HL-60/S4 treated with phorbol 12-myristate 13-acetate at 8.2 ng/mL for 4 days and 3 days (cell line): ENCODE data around the gene CELSR1.

ENCODE experiments used
- in situ Hi-C: fragments of 300-500 bp; cut with MboI; formaldehyde crosslinking; loops from 2 replicates; pipeline ENCODE4 v1.15.0; 2022; ENCODE audit warnings: low sequenced_read_pairs

The CELSR1 gene

DNA sequence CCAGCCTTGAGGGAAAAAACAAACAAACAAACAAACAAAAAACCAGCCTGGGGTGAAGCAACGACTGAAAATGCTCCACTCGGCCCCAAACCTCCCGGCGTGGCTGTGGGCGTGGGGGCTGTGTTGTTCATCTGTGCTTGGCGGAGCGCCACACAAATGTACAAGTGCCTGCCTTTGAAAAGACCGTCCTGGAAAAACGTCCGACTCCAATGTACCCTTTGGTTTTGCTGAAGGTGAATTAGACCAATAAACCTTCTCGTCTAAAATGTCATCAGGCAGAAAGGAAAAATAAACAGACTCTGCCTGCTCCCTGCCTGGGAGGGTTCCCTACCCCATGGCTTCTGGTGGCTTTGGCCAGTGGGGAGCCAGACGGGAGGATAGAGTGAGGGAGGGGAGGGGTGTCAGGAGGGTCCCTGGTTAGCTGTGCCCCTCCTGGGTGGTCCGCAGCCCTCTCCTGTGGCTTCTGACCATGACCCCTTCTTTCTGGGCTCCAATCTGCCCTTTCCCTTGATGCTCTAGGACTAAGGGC lies 108.0 kb downstream of the CELSR1 start:
- in situ Hi-C loops, result no loop called here

DNA sequence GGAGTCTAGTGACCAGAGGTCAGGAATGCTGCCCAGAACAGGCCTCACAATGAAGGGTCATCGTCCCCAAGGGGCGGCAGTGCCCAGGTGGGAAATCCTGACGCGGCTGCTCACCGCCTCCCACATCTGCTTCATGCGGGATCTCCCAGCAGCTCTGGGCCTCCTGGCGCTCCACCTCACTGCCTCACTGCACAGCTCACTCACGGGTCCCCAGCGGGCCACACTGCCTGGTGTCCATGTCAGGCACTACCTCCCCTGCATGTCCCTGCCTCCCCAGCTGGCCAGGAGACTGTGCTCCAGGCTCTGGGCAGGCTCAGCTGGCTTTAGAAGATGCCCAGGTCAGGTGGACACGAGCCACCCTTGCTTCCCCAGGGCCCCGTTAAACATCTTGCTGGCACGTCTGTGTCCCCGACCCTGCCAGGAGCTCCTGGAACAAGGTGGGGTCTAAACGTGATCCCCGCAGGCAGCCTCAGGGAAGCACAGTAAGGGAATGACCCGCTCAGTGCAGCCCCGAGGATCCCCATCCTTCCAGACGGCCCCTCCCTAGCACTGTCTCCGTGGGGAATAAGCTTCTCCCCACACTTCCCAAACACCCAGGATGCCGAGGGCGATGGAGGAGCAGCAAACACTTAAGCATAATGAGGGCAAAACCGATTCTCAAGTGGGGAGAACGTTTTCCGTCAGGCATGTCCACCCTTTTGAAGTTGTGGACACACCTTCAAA lies 108.7 kb downstream of the CELSR1 start:
- in situ Hi-C loops, result no loop called here

DNA sequence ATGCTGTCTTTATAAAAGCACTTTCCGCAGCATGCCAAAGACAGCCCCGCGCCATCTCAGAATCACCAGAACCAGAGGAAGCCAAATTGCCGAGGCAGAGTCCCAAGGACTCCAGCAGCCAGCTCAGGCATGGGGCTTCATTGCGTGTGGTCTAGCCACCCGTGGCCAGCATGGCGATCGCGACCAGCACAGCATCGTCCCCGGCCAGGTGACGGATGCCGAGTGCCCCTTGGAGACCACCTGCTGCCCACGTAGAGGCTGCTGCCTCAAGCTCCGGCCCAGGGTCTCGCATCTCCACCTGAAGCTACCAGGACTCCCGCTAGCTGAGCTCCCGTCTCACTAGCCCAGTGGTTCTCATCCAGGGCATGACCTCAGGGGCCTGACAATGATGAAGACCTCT lies 109.2 kb downstream of the CELSR1 start:
- in situ Hi-C loops, result no loop called here

GRCh38 chr22:46425016-46425415 lies 112.4 kb downstream of the CELSR1 start:
- in situ Hi-C loops, result no loop called here

DNA sequence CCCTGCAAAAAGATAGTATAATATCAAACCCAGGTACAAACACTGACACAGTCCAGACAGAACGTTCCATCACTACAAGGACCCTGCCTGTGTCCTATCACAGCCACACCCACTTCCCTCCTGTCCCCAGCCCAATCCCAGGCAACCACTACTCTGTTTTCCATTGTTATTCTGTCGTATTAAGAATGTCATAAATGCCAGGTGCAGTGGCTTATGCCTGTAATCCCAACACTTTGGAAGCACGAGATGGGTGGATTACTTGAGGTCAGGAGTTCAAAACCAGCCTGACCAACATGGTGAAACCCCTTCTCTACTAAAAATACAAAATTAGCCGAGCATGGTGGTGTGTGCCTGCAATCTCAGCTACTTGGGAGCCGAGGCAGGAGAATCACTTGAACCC lies 112.9 kb downstream of the CELSR1 start:
- in situ Hi-C loops, result no loop called here

DNA sequence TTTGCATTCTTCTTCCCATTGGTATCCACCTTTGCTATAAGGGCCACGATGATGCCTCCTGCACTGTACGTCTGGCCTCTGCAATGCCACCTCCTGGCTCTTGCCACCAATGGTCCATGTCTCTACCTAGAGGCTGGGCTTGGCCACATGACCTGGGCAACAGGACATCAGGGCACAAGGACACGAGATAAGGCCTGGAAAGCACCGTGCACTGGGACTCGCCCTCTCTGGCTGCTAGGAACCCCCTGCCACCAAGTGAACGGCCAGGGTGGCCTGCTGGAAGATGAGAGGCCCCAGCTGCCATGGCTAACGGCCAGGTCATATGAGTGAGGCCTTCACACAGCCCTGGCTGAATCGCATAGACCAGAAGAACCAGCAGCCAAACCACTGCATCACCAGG lies 114.5 kb downstream of the CELSR1 start:
- in situ Hi-C loops, result no loop called here

DNA sequence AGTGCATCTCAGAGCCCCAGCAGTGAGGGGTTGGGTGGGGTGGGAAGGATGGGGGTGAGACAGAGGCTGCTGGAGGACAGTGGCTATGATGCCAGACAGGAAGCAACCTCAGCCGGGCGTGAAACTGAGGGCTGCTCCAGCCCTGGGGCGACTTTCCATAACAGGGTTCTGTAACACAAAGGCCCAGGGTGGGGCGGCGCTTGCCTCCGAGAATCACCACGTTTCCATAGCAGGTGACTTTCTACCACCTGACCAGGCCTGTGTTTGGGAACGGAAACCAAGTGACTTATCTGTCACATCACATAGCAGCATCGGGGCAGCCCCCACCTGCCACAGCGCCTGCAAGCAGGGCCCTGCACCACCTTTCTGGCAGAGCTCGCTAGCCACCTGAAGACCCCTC lies 116.2 kb downstream of the CELSR1 start:
- in situ Hi-C loops, result no loop called here

DNA sequence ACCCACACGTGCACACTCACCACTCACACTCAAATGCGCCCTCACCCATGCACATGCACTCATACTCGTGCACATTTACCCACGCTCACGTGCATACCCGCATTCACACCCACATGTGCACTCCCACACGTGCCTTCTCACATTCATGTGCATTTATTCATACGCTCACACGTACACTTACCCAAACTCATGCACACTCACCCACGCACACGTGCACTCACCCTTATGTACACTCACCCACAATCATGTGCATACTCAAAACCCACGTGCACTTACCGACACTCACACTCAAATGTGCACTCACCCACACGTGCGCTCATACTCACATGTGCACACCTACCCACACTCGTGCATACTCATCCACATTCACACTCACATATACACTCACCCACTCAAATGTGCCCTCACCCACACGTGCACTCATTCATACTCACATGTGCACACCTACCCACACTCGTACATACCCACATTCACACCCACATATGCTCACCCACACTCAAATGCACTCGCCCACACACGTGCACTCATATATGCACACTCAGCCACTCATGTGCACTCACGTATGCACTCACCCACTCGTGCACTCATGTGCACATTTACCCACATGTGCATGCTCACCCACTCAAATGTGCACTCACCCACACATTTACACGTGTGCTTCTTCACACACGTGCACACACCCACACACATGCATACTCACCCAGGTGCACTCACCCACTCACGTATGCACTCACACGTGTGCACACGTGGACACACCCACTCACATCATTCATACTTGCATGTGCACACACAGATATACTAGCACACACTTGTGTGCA lies 117.5 kb downstream of the CELSR1 start:
- in situ Hi-C loops, result no loop called here

GRCh38 chr22:46418827-46419226 lies 118.6 kb downstream of the CELSR1 start:
- in situ Hi-C loops, result no loop called here

GRCh38 chr22:46417769-46418168 lies 119.7 kb downstream of the CELSR1 start:
- in situ Hi-C loops, result no loop called here

- in situ Hi-C loops, result no loop called here
These were observed 120.4 kb downstream of the CELSR1 start for GRCh38 chr22:46416891-46417580.

DNA sequence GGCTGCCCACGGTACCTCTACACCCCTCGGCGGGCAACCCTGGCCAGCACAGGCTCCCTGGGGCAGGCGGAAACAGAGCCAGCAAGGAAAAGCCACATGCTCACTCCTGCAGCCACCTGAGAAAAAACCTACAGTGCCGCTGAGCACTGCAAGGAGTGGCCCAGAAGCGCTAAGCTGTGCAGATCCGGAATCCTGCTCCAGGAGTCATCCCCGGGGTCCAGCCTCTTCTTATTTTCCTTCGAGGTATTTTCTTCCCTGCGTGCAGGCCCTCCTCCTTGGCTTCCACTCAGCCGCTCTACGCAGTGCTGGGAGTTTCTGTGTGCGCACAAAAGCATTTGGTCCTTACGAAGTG lies 120.9 kb downstream of the CELSR1 start:
- in situ Hi-C loops, result no loop called here

GRCh38 chr22:46415776-46416519 lies 121.5 kb downstream of the CELSR1 start:
- in situ Hi-C loops, result no loop called here

DNA sequence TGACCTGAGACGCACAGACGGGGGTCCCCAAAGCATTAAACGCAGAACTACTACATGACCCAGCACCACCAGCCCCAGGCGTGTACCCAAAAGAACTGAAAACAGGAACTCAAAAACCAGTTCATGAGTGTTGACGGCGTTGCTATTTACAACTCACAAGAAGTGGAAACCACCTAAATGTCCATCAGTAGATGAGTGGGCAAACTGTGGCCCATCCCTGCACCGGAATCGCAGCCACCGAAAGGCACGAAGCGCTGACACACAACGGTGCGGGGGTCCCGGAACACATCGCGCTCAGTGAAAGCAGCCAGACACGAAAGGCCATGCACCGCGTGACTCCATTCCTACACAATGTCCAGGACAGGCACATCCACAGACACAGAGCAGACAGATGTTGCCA lies 122.7 kb downstream of the CELSR1 start:
- in situ Hi-C loops, result no loop called here

DNA sequence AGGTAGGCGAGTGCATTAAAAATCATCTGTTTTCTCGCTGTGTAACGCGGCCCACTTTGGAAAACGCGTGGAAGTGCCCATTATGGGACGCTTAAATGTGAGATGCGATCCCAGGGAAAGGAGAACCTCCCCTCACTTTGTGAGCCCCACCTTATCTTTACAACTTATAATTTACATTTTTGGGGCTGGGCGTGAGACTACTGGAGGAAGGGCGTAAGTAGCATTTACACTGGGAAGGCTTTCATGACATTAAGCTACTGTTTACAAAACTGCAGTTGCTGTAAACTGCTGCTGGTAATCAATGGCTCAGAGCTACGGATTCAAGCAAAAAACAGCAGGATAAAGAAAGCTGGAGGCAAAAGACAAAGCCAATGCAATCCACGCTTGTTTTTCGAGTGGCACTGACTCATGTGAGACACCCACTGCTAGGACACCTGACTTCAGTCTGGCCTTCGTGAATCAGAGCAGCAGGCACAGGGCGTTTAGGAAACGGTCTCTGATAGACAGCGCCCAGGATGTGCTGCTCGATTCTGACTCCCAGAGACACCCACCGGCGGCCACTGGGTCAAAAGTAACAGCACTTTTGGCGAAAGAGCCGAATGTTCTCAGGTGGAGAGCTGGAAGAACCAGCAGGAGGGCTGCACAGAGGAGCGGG lies 123.6 kb downstream of the CELSR1 start:
- in situ Hi-C loops, result no loop called here

DNA sequence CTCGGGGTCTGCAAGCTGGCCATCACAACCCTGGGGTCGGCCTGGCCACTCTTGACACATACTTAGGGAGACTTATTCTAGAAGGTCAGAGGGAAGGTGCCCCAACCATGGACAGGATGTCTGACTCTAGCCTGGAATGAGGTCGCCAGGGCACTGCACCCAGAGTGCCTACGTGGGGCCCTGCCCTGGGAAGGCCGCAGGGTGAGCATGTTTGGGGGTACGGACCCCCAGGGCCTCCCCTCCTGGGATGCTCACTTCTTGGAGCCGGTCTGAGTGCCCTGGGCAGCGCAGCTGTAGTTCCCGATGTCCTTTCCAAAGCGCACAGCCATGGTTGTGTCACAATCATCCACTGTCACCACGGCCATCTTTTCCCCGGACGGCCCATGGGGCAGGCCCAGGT lies 126.1 kb downstream of the CELSR1 start:
- in situ Hi-C loops, result no loop called here

- in situ Hi-C loops, result no loop called here
These were observed 127.1 kb downstream of the CELSR1 start for GRCh38 chr22:46410291-46410808.

DNA sequence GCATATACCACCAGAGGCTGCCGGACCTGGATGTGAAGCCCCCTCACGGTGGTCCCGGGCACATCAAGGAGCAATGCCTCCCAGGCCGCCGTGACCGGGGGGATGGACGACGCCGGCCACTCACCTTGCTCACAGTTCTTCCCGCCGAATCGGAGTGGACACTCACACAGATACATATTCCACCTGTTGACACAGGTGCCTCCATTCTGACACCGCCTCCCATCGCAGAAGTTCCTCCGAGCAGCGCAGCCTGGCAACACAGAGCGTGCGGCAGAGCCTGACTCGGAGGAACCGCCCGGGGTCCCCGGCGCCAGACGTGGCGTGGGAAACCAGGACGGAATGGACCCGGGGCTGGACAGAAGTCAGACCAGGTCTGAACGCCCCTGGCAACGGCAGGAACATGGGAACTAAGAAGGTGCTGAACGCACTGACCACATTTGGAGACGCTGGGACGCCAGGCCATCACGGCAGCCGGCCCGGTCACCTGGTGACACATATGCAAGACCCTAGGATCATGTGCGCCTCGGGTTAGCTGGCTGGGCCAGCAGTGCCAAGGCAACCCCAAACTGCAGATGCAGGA lies 127.7 kb downstream of the CELSR1 start:
- in situ Hi-C loops, result no loop called here

- in situ Hi-C loops, result no loop called here
These were observed 128.6 kb downstream of the CELSR1 start for GRCh38 chr22:46408568-46409506.
